Measurements from ENCODE around the gene CALY. TPM values are rescaled to one million over a fixed set of nuclear protein-coding genes. Genes with fewer than 3 reads are reported as not detected.

Gene CALY
- total RNA-seq, 4 donors from 2014 or later = 0.34 TPM; not detected in 3

GRCh38 chr10:133313192-133313591 is 23.5 kb downstream of the CALY start:
- TF ChIP-seq CTCF (IDR thresholded peaks at IDR 0.05; ENCODE audit: low read depth) = no peak

GRCh38 chr10:133312769-133313145 is 23.9 kb downstream of the CALY start:
- no peak for TF ChIP-seq CTCF (IDR thresholded peaks at IDR 0.05; ENCODE audit: low read depth)

GRCh38 chr10:133312016-133312768 is 24.5 kb downstream of the CALY start:
- no peak for TF ChIP-seq CTCF (IDR thresholded peaks at IDR 0.05; ENCODE audit: low read depth)

- TF ChIP-seq CTCF (IDR thresholded peaks at IDR 0.05; ENCODE audit: low read depth) = no peak
Measured at GRCh38 chr10:133311570-133311969, 25.1 kb downstream of the CALY start.

- TF ChIP-seq CTCF (IDR thresholded peaks at IDR 0.05; ENCODE audit: low read depth) = no peak
Measured at GRCh38 chr10:133310789-133311188, 25.9 kb downstream of the CALY start.

GRCh38 chr10:133310399-133310755 is 26.3 kb downstream of the CALY start:
- no peak for TF ChIP-seq CTCF (IDR thresholded peaks at IDR 0.05; ENCODE audit: low read depth)

- TF ChIP-seq CTCF (IDR thresholded peaks at IDR 0.05; ENCODE audit: low read depth) = no peak
Measured at GRCh38 chr10:133309720-133310398, 26.8 kb downstream of the CALY start.
